HG03575 (cell line): Measurements from ENCODE around the gene RASSF1.

Experiments
- ATAC-seq: cut with Tn5 transposase; IDR thresholded peaks from one replicate; pipeline ENCODE4 v1.9.1; 2021; ENCODE audit not compliant: unreplicated experiment, insufficient number of reproducible peaks, low FRiP score; ENCODE audit errors: extremely low read depth

Gene RASSF1

DNA sequence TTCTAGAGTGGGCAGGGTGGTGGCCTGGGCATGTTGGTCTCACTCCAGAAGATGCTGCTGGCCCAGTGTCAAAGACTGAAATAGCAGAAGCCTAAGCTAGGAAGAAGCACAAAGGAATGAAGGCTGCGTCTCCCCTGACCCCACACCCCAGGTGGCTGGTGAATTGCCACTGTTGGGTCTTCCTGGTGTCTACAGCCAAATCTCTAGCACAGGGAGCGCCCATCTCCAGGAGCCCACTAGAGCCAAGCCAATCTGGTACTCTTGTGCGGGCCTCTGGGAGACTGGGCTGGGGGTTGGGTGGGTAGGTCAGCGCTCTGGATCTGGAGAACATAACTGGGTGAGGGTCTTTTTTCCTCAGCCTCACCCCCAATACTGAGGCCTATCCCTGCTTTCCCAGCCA lies 13.5 kb downstream of the RASSF1 start:
- no peak for ATAC-seq

DNA sequence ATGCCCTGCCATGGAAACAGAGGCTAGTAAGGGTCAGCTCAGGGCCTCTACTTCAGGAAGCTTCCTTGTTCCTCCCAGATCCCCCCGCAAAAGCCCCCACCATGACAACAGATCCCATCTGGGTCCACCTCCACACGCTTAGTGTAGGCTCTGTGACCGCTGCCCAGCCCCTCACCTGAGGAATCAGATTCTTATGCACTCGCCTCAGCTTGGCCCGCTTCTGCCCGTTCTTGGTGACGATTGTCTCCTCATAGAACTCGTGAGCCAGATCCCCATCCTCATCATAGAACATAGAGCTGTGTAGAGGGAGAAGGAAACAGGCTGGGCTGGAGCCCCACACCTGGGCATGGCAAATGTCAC lies 14.5 kb downstream of the RASSF1 start:
- no peak for ATAC-seq

DNA sequence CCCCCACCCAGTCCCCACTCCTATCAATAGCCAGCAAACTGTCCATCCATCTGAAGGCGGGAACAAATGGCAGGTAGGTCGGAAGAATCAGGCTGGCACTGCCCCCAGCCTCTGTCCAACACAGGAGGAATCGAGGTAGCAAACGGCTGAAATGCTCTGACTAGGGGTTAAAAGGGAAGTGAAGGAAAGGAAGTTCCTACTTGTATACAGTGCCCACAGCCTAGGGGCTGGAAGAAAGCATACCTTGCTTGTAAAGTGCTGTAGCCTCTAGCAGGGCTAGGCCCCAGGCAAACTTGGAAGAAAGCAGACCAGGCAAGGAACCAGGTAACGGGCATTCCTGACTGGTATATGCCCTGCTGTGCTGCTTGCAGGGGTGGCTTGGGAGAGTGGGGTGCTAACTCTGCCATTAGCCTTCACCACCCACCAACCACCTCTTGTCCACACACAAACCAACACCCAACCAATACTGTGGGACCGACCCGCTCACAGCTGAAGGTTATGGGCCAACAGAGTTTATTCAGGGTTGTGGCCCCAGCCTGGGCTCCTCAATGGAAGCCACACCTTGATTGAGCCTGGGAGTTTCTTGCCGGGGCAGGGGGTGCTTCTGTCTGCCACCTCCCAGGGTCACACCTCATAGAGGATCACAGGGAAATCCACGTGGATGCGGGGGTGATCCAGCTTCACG lies 15.0 kb downstream of the RASSF1 start:
- ATAC-seq = no peak

DNA sequence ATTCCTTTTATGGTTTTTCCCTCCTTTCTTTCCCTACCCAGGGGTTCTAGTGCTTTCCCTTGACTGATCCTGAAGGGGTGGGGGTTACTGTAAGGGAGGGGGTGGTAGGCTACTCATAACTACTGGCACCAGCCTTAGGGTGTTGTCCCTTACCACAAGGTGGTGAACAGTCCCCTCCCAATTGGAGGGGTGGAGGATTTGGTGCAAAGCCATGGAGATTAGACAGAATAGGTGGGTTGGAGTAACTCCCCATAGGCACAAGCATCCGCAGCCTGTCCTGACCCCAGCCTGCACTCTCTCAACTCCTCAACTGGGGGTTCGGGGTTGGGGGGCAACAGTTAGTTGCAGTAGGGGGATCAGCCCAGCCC lies 15.5 kb downstream of the RASSF1 start:
- ATAC-seq = no peak

DNA sequence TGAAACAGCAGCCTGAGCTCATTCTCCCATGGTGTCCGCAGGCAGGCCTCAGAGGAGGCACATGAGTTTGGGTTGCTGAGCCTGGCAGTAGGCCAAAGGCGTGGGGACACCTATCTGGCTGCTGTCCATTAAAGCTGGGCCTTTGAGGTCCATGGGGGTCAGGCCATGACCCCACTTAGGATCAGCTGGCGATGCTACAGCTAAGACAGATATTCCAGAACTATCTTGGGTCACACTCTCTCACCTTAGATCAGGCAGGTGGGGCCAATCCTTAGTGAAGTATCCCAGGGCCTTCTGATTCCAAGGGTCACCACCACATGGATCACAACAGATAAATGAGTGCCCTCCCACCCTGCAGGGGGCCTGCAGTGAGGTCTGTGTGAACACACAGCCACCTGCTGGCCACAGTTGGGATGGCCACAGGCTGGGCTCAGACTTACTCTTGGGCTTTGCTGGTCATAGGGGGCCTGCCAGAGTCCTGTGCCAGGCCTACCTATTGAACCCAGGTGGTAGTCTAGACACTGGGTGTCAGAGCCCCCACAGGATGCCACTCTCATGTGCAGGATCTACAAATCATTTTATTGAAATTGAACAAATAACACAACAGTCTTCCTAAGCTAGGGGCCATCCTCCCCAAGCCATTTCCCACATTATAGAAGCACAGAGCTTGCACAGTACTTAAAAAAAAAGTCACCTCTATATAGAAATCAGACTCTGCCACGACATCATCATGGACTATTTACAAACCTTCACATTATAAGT lies 16.1 kb downstream of the RASSF1 start:
- no peak for ATAC-seq

DNA sequence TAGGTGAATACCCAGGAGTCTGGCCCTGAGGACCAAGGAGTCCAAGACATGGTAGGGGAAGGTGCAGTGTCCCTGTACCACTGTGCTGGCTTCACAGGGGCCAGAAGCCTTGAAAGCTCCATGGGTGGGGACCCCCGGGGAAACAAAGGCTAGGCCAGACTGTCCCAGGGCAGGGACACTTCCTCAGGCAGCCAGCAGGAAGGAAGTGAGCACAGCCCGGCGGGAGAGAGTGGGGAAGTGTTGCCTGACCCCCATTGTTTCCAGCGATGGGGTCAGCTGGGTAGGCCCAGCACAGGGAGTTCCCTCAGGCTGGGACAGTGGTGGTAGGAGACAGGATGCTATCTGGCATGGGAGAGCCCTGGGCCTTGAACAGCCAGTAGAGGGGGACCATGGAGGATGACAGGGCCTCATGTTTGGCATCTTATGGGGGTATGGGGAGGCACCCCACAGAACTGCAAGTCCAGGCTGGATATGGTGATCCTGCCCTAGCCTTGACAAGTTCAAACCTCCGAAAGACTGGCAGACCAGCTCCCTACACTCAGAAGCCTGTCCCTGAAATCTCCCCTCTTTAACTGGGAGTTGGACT lies 16.9 kb downstream of the RASSF1 start:
- no peak for ATAC-seq

DNA sequence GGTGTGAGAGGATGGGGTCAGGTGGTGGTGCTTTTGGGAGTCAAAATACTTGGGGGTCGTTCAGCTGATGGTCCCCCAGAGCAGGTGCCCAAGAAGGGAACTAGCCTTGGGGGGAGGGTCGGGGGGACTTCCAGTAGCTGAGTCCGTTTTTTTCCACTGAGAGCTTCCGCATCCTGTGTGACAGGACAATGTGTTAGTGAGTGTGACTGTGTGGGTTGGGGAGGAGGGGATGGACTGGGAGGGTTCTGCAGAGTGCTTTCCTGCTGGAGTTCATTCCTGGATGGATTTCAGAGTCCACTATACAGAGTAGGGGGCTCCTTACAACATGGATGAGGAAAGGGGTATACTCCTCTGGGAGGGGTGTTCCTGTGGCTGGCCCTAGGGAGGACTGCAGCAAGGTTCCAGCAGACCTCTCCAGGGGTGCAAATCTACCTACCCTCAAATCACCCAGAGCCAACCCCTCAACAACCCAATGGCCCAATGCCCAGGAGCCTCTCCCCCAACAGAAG lies 17.5 kb downstream of the RASSF1 start:
- no peak for ATAC-seq

DNA sequence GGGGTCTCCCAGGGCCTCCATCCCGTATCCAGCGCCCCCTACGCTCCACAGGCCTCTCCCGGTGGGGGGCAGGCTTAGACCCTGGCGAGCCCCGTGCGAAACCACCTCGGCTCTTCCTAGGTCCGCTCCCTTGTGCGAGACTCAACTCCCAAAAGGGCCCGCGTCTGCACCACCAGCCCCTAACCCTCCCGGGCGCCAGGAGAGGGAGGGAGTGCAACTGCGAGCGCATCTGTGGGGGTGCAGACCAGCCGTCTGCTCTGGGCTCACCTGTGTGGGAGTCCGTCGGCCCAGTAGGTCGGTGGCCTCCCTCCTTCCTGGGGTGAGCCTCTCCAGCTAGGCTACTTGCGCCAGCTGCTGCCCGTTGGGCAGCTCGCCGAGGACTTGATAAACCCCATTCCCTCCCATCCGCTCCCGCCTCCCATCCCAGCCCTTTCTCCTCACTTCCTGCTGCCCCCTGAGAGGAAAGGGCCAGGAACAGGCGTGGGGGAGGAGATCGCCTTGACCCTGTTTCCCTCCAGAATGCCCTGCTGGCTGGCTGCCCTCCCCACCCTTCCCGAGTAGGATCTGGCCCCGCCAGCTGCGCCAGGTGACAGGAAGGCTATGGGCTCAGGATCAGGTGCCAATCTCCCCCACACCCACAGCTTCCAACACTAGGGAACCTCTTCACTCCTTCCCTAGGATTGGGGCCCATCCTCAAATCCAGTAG lies 18.1 kb downstream of the RASSF1 start, which contains the start of gene HYAL2:
TSS of gene HYAL2 (minus strand) at position 360 of the 706 bp plus-strand sequence. CDS start 2,256 bp downstream, outside the sequence.
- ATAC-seq = no peak

DNA sequence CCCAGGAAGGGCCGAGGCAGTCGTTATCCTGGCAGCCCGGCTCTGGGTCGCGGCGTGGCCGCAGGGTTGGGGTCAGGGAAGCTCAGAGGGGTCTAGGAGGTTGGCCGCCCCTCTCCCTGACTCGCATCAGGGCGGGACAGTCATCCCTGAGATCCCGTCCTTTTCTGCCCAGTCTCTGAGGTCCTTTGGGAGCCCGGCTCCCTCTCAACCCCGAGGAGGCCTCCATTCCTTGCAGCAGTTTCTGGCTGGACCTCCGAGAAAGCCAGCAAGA lies 18.6 kb downstream of the RASSF1 start:
- no peak for ATAC-seq

DNA sequence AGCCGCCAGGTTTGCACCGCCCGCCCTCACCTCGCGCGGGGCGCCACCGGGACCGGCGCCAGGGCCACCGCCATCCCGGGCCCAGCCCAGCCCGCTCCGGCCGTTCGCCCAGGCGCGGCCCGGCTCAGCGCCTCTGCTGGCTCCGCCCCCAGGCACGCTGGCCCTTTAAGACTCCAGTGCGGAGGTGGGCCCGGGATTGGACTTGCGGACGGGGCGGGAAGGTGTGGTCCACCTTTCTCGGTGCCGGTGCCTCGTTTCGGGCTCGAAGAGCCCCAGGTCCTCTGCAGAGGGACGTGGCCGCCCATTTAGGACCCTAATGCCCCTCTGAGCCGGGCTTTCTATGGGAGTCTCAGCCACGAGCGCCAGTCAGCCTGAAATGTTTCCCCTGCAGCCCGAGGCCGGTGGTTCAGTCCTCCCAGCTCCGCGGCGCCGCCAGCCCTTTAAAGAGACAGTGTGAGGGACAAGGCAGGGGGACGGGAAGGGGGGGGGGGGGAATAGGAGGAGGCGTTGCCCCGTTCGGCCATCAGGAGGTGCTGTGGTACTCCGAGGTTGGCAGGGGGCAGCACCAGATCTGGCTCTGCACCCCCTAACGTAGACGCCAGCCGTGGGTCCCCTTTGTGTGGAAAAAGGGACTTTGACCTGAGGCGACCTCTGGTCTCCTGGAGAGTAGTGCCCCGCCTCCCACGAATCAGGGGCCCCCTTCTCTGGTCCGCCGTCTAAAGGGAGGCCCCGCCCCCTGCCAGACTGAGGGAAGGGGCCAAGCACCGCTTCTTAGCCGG lies 19.1 kb downstream of the RASSF1 start:
- no peak for ATAC-seq

DNA sequence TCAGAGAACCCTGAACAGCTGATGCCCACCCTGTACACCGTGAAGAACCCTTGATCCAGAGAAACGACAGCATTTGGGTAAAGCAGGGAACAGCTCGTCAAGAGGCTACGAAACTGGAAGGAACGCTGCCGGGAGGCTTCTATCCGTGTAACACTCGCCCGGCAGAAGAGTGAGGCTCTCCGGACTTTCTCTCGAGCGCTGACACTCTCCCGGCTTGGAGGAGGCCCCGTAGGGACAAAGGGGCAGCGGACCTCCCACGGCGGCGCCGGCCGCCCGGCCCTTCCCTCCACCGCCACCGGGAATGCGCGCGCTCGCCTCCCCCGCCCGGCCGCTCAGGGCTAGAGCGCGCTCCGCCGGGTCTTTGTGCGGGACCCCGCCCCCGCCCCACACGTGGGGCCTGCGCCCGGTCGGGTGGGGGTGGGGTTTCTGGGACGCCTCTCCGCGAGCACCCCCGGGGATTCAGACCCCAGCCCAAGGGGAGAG lies 19.7 kb downstream of the RASSF1 start:
- ATAC-seq = no peak

DNA sequence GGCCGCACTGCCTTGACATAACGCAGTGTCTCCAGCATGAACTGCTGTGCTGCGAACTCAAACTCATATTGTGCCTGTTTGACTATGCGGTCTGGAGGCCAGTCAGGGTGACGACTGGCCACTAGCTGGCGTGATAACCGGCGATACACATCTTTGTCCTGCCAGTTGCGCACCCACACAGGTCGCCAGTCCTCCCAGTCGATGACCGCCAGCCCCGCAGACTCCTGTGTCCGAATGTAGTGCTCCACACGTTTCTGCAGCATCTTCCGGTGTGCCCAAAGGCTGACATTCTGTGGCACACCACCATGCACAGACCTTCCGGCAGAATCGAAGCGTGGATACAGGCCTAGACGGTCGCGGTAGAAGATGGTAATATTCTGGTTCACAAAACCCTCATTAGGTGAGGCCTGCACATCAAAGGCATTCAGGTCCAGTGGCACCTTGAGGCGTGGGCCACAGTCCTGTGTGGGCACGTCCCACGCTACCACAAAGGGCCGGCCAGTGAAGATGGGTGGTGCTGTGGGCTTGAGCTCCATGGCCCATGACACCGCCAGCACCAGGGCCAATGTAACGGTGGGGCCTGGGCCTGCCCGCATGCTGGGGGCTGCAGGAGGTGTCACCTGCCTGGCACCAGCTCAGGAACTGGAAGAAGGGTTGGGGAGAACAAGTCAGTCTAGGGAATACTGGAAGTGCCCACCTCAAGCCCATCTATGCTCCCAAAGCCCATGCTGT lies 20.6 kb downstream of the RASSF1 start:
- no peak for ATAC-seq

DNA sequence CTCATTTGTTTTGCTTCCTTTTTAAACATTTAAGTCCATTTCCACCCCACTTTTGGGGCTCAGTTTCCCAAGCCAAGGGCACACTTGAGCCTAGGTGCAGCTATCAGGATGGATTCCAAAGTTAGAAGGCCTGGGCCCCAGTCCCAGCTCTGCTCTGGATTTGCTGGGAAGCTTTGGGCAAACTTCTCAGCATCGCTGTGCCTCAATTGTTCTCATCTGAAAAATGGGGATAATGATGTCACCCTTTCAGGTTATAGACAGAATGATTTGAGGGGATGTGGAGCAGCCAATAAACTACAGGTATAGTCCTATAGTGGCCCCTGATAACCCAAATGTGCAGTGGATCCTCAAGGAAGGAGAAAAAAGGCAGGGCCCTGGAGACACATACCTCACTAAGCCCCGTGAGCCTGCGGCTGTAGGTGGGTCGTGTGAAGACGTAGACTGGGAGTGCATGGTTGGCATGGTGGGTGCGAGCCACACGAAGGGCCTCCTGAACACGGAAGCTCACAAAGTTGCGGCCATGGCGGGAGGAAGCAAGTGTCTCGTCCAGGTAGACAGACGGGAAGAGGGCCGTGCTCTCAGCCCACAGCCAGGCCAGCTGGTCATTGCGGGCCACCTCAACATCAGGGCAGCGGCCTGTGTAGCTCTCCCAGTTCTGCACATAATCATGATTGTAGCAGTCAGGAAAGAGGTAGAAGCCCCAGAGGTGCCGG lies 21.3 kb downstream of the RASSF1 start:
- no peak for ATAC-seq

DNA sequence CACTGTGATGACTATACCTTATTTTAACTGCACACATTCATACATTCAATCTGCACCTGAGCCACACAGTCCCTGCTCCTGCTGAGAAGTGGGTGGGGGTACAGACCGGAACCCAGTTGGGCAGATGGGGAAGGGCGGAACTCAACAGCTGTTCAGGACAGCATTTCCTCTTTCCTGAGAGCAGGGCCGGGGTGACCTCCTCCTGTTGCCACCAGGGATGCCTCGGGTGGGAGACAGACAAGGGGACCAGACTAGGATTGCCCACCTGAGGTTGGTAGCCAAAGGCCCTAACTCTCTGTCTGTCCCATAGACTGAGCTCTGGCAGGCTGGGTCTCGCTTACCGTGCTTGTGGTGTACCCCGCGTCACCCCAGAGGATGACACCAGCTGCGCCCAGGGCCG lies 22.0 kb downstream of the RASSF1 start:
- no peak for ATAC-seq

DNA sequence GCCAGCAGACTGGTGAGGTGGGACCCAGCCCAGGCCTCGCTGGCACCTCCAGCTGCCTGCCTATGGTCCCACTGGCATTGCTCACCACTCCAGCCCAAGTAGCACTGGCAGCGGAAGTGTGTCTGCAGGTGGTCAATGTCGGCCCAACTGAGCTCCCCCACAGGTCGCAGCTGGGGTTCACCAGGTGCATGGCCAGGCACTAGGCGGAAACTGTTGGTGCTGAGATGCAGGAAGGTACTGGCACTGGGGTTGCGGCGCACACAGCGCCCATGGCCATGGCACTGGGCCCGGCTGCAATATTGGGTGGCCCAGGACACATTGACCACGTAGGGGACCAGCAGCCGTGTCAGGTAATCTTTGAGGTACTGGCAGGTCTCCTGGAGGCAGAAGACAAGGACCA lies 22.5 kb downstream of the RASSF1 start:
- no peak for ATAC-seq

DNA sequence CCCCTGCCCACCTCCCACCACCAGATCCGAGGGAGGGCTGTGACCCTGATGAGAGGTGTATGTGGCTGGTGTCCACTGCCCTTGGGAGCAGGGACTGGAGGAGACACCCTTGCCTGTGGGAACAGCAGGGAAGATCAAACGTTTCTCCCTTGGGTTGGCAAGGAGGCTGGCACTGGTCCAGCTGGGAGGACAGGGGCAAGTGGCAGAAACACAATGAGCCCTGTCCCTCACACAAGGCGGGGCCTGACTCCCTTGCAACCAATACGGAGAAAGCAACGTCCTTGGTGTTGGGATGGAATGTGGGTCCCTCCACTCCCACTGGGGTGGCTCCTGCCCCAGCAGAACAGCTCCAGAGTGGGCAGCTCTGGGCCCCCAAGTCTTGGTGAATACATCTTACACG lies 23.3 kb downstream of the RASSF1 start:
- no peak for ATAC-seq

DNA sequence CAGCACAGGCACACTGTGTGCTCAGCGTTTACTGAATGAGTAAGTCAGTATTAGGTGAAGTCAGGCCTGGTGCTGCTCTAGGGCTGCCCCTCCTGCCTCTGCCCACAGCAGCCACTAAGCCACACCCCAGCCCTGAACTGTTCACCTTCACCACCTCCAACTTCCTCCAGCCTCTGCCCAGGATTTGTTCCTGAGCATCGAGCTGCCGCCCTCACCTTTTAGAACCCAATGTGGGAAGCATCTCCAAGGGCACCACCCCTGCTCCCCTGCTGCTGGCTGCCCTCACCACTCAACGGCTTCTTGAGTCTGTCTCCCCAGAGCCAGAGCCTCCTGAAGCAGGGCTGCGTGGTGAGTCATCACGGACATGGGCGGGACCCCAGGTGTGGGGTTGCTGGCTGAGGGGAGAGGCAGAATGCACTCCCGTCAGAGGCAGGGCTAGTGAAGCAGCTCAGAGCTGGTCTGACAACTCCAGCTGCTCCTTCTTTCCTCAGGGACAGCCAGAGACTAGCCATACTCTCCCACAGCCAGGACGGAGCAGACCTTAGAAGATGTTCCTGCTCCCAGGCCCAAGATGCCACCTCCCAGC lies 23.9 kb downstream of the RASSF1 start:
- no peak for ATAC-seq
